ENCODE data around the gene AP1AR. TPM values are rescaled to one million over a fixed set of nuclear protein-coding genes. Genes with fewer than 3 reads are reported as not detected.

Gene AP1AR
- total RNA-seq, 4 donors from 2014 or later = 9.6 to 25.1 (median 20.5) TPM

DNA sequence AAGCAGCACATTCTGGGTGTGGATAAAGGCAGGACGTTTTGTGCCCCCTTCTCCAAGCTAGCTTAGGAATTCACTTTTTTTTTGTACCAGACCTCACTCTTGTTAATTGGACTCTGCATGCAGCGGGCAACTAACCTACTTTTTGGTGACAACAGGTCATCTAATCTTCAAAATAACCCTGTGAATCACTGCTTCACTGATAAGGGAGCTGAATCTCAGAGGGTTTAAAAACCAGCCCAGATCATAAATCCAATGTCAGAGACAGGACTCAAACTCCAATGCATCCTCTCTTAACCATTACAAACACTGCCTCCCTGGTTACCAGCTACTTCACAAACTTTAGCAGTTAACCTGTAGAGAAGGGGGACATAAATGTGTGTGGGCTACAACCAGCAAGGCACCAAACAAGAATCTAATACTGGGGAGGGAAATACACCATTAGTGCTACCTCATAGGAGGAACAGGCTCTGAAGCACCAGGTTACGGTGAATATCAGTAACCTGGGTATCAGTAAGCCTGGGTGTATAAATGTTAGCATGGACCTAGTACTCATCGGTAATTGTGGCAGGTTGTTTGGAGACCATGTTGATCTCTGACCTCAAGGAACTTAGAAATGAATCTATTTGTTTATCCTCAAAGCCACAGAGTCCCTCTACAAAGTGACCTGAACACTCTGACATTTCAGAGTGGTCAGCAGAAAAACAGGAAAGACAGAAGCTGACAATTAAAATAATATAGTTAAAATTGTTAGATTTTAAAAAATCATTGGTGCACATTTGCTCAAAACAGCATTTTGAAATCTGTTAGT lies 51.5 kb downstream of the AP1AR start:
- 69 to 72% methylated on average over 4 of the region's 4 CpGs for WGBS, 2 donors
- peak overlapping the region in 3 of 4 donors; percentile 80 to 88 (median 84) for H3K4me3 ChIP-seq
- intact Hi-C loops (cut with DNase I) = no loop called here

GRCh38 chr4:112284166-112284565 lies 52.6 kb downstream of the AP1AR start:
- no peak for DNase-seq
- intact Hi-C loops (cut with DNase I) = no loop called here
- H3K36me3 ChIP-seq = no peaks in the 10 kb centered on the region
- peak overlapping the region; percentile 80 to 88 (median 84) for H3K4me3 ChIP-seq
- WGBS, 2 donors = 6 to 7% methylated on average over 6 of the region's 6 CpGs
- H3K27me3 ChIP-seq = no peaks in the 10 kb centered on the region
- H3K27ac ChIP-seq = peak overlapping the region; percentile 30 to 93 (median 88)
- TF ChIP-seq, protein P1, sequence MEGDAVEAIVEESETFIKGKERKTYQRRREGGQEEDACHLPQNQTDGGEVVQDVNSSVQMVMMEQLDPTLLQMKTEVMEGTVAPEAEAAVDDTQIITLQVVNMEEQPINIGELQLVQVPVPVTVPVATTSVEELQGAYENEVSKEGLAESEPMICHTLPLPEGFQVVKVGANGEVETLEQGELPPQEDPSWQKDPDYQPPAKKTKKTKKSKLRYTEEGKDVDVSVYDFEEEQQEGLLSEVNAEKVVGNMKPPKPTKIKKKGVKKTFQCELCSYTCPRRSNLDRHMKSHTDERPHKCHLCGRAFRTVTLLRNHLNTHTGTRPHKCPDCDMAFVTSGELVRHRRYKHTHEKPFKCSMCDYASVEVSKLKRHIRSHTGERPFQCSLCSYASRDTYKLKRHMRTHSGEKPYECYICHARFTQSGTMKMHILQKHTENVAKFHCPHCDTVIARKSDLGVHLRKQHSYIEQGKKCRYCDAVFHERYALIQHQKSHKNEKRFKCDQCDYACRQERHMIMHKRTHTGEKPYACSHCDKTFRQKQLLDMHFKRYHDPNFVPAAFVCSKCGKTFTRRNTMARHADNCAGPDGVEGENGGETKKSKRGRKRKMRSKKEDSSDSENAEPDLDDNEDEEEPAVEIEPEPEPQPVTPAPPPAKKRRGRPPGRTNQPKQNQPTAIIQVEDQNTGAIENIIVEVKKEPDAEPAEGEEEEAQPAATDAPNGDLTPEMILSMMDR (IDR thresholded peaks at IDR 0.05) = no peak
- no peak for TF ChIP-seq POLR2A (IDR thresholded peaks at IDR 0.05)
- H3K9me3 ChIP-seq = no peaks in the 10 kb centered on the region
- H3K4me1 ChIP-seq = peaks cover 5 to 59% (median 19%) of the 10 kb centered on the region in 3 donors

More for the DNA sequence above, 51.5 kb downstream of the AP1AR start:
- no peaks in the 10 kb centered on the region for H3K27me3 ChIP-seq
- no peaks in the 10 kb centered on the region for H3K9me3 ChIP-seq
- no peaks in the 10 kb centered on the region for H3K36me3 ChIP-seq
- peaks cover 5 to 70% (median 21%) of the 10 kb centered on the region in 3 donors for H3K4me1 ChIP-seq
- TF ChIP-seq, protein P1 (IDR thresholded peaks at IDR 0.05) = no peak
- no peak for TF ChIP-seq POLR2A (IDR thresholded peaks at IDR 0.05)
- no peak for DNase-seq
- H3K27ac ChIP-seq = peak overlapping the region in 2 of 4 donors; percentile 91 to 93

- Histone ChIP-seq H3K36me3 (no peaks in the 10 kb centered on the region), H3K9me3 (no peaks in the 10 kb centered on the region), H3K27me3 (no peaks in the 10 kb centered on the region), H3K27ac (peak overlapping the region; percentile 86 to 93 (median 90)), H3K4me3 (peak overlapping the region; percentile 80 to 88 (median 84)), H3K4me1 (peaks cover 5 to 53% (median 19%) of the 10 kb centered on the region in 3 donors)
- no peak for DNase-seq
- intact Hi-C loops (cut with DNase I) = no loop called here
- 0 to 1% methylated on average over 14 to 15 of the region's 15 CpGs for WGBS, 2 donors
- TF ChIP-seq, protein P1 (IDR thresholded peaks at IDR 0.05) = no peak
- TF ChIP-seq POLR2A (IDR thresholded peaks at IDR 0.05) = no peak
Measured at GRCh38 chr4:112284662-112285411, 53.2 kb downstream of the AP1AR start.

DNA sequence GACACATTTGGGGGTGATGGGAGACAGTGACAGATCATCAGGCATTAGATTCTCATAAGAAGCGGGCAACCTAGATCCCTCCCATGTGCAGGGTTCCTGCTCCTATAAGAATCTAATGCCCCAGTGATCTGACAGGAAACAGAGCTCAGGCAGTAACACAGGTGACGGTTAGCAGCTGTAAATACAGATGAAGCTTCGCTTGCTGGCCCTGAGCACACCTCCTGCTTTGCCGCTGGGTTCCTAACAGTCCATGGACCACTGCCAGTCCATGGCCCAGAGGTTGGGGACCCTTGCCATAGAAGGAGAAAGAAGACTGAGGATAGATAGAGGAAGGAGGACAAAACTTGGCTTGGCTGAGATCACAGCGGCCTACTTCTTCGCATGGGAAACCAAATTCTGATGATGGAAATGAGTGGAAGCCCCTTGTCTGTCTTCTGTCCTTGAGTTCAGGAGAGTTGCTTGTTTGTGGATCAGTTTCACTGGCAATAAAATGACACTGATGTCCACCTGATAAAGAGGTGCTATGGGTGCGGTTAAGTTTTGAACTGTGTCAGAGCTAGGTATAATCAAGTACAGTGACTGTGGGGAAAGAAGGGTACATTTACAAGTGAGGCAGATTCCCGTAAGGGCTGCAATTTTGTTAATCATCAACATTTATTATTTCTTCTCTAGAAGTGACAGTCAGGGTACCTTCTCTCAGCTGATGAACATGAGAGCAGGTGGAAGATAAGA lies 55.8 kb downstream of the AP1AR start:
- Histone ChIP-seq H3K4me1 (peaks cover 5 to 33% (median 17%) of the 10 kb centered on the region in 3 donors), H3K36me3 (no peaks in the 10 kb centered on the region), H3K4me3 (peak overlapping the region in 1 of 4 donors; percentile 22), H3K27ac (peak overlapping the region in 2 of 4 donors; percentile 8 to 51), H3K9me3 (no peaks in the 10 kb centered on the region), H3K27me3 (no peaks in the 10 kb centered on the region)
- no peak for DNase-seq
- WGBS, 2 donors = 66 to 88% methylated on average over 8 of the region's 8 CpGs
- TF ChIP-seq POLR2A (IDR thresholded peaks at IDR 0.05) = peak in 1 of 4 donors; percentile 41
- TF ChIP-seq, protein P1 (IDR thresholded peaks at IDR 0.05) = no peak
- intact Hi-C loops (cut with DNase I) = no loop called here
